Right lobe of liver (tissue), 4 donors: ENCODE results near the gene MLLT1.

ENCODE experiments used
- CTCF ChIP-seq, 4 donors: fragments of 200-600 bp in 3 of 4; fragments of 450-650 bp in 1 of 4; IDR thresholded peaks; one replicate each; pipeline versions ENCODE4 v1.5.1 to v1.8.0; 2016 to 2022; ENCODE audit warnings: antibody characterized with exemption in 4 of 4, mild to moderate bottlenecking in 2 of 4
- POLR2A ChIP-seq: fragments of 450-650 bp; IDR thresholded peaks from one replicate; pipeline ENCODE4 v1.6.1; 2017; ENCODE audit warnings: antibody characterized with exemption, mild to moderate bottlenecking
- donor health status: DM: no; HTN: no; CAD: no.
- donor health status: DM: no; HTN: no; CAD: no.
- donor health status: DM: no; HTN: yes; CAD: no.

DNA sequence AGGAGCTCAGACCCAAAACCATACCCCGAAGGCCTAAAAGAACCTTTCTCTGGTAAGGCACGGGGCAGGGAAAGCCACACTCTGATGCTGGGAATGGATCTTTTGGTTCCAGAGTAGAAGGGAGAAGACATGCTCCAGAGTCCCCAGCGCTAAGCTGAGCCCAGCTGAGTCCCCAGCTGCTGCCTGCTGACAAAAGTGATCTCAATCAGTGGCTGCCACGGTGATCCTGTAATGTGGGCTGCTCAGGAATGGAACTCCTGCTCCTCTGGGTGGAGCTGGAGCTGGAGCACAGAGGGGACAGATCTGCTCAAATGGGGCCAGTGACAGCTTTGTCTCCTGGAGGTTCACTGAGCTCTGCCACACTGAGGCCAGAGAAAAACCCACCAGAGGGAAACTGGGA is 70.5 kb downstream of the MLLT1 start:
- TF ChIP-seq CTCF (IDR thresholded peaks at IDR 0.05), result no peak
- no peak for TF ChIP-seq POLR2A
